Suprapubic skin (tissue), 4 donors: ENCODE data around the gene SLC9A7. TPM values are rescaled to one million over a fixed set of nuclear protein-coding genes. Genes with fewer than 3 reads are reported as not detected.

ENCODE experiments used
- DNase-seq, 2 donors: peaks; one replicate each; pipeline ENCODE4 v3.0.0-alpha.2; 2019; ENCODE audit warnings: low spot score in 2 of 2
- H3K27ac ChIP-seq: fragments of 200-600 bp; sonication (generic); one replicate; pipeline ENCODE4 v1.5.1; 2019
- H3K27me3 ChIP-seq: fragments of 200-600 bp; sonication (generic); one replicate; pipeline ENCODE4 v1.5.1; 2019
- H3K36me3 ChIP-seq: fragments of 200-600 bp; sonication (generic); one replicate; pipeline ENCODE4 v1.5.1; 2019
- H3K4me1 ChIP-seq: fragments of 200-600 bp; sonication (generic); one replicate; pipeline ENCODE4 v1.5.1; 2019
- H3K4me3 ChIP-seq: fragments of 200-600 bp; sonication (generic); one replicate; pipeline ENCODE4 v1.5.1; 2019; ENCODE audit warnings: mild to moderate bottlenecking
- H3K9me3 ChIP-seq: fragments of 200-600 bp; sonication (generic); one replicate; pipeline ENCODE4 v1.5.1; 2019
- EP300 ChIP-seq: sonication (generic); formaldehyde crosslinking; IDR thresholded peaks from one replicate; pipeline ENCODE4 v1.6.1; 2017; ENCODE audit warnings: antibody characterized with exemption
- POLR2A ChIP-seq, 2 donors: fragments of 450-650 bp; IDR thresholded peaks; one replicate each; pipeline ENCODE4 v1.6.1; 2017; ENCODE audit warnings: antibody characterized with exemption in 2 of 2, mild to moderate bottlenecking in 2 of 2, moderate library complexity in 2 of 2
- POLR2AphosphoS5 ChIP-seq, 3 donors: sonication (generic); formaldehyde crosslinking; IDR thresholded peaks; one replicate each; pipeline ENCODE4 v1.6.1; 2017; ENCODE audit warnings: antibody characterized with exemption in 3 of 3
- WGBS: methylation state at CpG from one replicate; pipeline ENCODE4 v1.1.5; 2018; 5-methylcytosine and 5-hydroxymethylcytosine counted together
- total RNA-seq, 4 donors: library from RNA; depleted of rRNA; stranded (reverse); fragments of >200 nt; gene quantifications; one replicate each; pipeline ENCODE4 v1.1.0, GENCODE V29; 2016
- TF ChIP-seq, protein P1 (sequence below), 2 donors: fragments of 200-600 bp in 1 of 2; fragments of 450-650 bp in 1 of 2; sonication (generic) in 1 of 2; IDR thresholded peaks; one replicate each; pipeline ENCODE4 v1.5.1; 2016 to 2019; ENCODE audit warnings: antibody characterized with exemption in 2 of 2, mild to moderate bottlenecking in 1 of 2, moderate library complexity in 1 of 2

The SLC9A7 gene
- total RNA-seq, 4 donors from 2014 or later: 3.1 to 7.4 (median 6.2) TPM

GRCh38 chrX:46628460-46629371 lies 130.2 kb downstream of the SLC9A7 start:
- H3K27me3 ChIP-seq: no peaks in the 10 kb centered on the region
- H3K4me3 ChIP-seq: no peak overlapping the region
- TF ChIP-seq, protein P1, sequence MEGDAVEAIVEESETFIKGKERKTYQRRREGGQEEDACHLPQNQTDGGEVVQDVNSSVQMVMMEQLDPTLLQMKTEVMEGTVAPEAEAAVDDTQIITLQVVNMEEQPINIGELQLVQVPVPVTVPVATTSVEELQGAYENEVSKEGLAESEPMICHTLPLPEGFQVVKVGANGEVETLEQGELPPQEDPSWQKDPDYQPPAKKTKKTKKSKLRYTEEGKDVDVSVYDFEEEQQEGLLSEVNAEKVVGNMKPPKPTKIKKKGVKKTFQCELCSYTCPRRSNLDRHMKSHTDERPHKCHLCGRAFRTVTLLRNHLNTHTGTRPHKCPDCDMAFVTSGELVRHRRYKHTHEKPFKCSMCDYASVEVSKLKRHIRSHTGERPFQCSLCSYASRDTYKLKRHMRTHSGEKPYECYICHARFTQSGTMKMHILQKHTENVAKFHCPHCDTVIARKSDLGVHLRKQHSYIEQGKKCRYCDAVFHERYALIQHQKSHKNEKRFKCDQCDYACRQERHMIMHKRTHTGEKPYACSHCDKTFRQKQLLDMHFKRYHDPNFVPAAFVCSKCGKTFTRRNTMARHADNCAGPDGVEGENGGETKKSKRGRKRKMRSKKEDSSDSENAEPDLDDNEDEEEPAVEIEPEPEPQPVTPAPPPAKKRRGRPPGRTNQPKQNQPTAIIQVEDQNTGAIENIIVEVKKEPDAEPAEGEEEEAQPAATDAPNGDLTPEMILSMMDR (IDR thresholded peaks at IDR 0.05): no peak
- TF ChIP-seq POLR2AphosphoS5 (IDR thresholded peaks at IDR 0.05): peak in 1 of 3 donors; percentile 42
- no peak for TF ChIP-seq POLR2A (IDR thresholded peaks at IDR 0.05)
- WGBS: 52% methylated on average over 6 of the region's 6 CpGs
- H3K36me3 ChIP-seq: no peaks in the 10 kb centered on the region
- DNase-seq: peak; percentile 82 to 83
- H3K4me1 ChIP-seq: peaks cover 22% of the 10 kb centered on the region
- H3K27ac ChIP-seq: peak overlapping the region; percentile 68
- H3K9me3 ChIP-seq: no peaks in the 10 kb centered on the region

GRCh38 chrX:46627711-46628419 lies 131.1 kb downstream of the SLC9A7 start:
- no peak for TF ChIP-seq EP300
- TF ChIP-seq POLR2A (IDR thresholded peaks at IDR 0.05): no peak
- TF ChIP-seq POLR2AphosphoS5 (IDR thresholded peaks at IDR 0.05): no peak
- TF ChIP-seq, protein P1 (IDR thresholded peaks at IDR 0.05): no peak
- no peaks in the 10 kb centered on the region for H3K36me3 ChIP-seq
- H3K27ac ChIP-seq: peak overlapping the region; percentile 68
- peak in 1 of 2 donors; percentile 70 for DNase-seq
- 51% methylated on average over 10 of the region's 10 CpGs for WGBS
- H3K4me1 ChIP-seq: peaks cover 21% of the 10 kb centered on the region
- H3K4me3 ChIP-seq: no peak overlapping the region
- H3K27me3 ChIP-seq: no peaks in the 10 kb centered on the region
- H3K9me3 ChIP-seq: no peaks in the 10 kb centered on the region

DNA sequence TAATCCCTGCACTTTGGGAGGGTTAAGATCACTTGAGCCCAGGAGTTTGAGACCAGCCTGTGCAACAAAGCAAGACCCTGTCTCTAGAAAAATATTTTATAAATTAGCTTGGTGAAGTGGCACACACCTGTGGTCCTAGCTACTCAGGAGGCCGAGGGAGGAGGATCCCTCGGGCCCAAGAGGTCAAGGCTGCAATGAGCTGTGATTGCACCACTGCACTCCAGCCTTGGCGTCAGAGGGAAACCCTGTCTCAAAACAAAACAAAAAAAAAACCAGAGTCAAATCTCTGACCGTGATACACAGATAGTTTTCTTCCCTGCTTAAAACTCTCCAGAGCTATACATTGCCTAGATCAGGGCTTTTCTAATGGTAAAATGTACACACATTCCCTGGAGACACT lies 131.9 kb downstream of the SLC9A7 start:
- no peaks in the 10 kb centered on the region for H3K27me3 ChIP-seq
- TF ChIP-seq POLR2AphosphoS5 (IDR thresholded peaks at IDR 0.05): no peak
- TF ChIP-seq POLR2A (IDR thresholded peaks at IDR 0.05): no peak
- TF ChIP-seq EP300: no peak
- TF ChIP-seq, protein P1 (IDR thresholded peaks at IDR 0.05): no peak
- WGBS: 85% methylated on average over 4 of the region's 4 CpGs
- no peak overlapping the region for H3K4me3 ChIP-seq
- H3K4me1 ChIP-seq: peaks cover 15% of the 10 kb centered on the region
- H3K36me3 ChIP-seq: no peaks in the 10 kb centered on the region
- H3K9me3 ChIP-seq: no peaks in the 10 kb centered on the region
- DNase-seq: no peak
- H3K27ac ChIP-seq: peak overlapping the region; percentile 14

DNA sequence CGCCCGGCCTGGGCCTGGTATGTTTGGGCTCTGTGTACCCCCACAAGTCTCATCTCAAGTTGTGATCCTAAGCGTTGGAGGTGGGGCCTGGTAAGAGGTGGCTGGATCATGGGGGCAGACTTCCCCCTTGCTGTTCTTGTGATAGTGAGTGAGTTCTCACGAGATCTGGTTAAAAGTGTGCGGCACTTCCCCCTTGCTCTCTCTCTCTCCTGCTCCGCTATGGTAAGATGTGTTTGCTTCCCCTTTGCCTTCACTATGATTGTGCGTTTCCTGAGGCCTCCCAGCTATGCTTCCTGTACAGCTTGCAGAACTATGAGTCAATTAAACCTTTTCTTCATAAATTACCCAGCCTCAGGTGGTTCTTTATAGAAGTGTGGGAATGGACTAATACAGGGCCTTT lies 132.4 kb downstream of the SLC9A7 start:
- TF ChIP-seq, protein P1 (IDR thresholded peaks at IDR 0.05): no peak
- TF ChIP-seq EP300: no peak
- no peak for TF ChIP-seq POLR2AphosphoS5 (IDR thresholded peaks at IDR 0.05)
- no peak for TF ChIP-seq POLR2A (IDR thresholded peaks at IDR 0.05)
- no peaks in the 10 kb centered on the region for H3K27me3 ChIP-seq
- DNase-seq: no peak
- H3K4me3 ChIP-seq: no peak overlapping the region
- H3K9me3 ChIP-seq: no peaks in the 10 kb centered on the region
- peaks cover 15% of the 10 kb centered on the region for H3K4me1 ChIP-seq
- H3K27ac ChIP-seq: no peak overlapping the region
- no peaks in the 10 kb centered on the region for H3K36me3 ChIP-seq
- WGBS: 62% methylated on average over 4 of the region's 7 CpGs
